SK-N-SH treated with all-trans-retinoic acid at 6 μM for 48 hours (cell line): ENCODE measurements around the gene STAT6.
A peak's percentile ranks its signal among the peaks of the same experiment; 100 is the strongest.

Source experiments
- ATAC-seq: fragments of 200-7000 bp; cut with Tn5 transposase; 3 replicates; pipeline ENCODE4 v1.9.1; 2020; ENCODE audit warnings: mild to moderate bottlenecking, moderate library complexity
- ARNTL ChIP-seq: fragments of 450-650 bp; formaldehyde crosslinking; IDR thresholded peaks from 2 replicates; pipeline ENCODE4 v1.5.0; 2020; ENCODE audit warnings: low read depth, mild to moderate bottlenecking, moderate library complexity, borderline replicate concordance
- BACH2 ChIP-seq: fragments of 250-450 bp; sonication (Bioruptor Pico); IDR thresholded peaks from 2 replicates; pipeline ENCODE4 v1.9.0; 2021; ENCODE audit warnings: mild to moderate bottlenecking, borderline replicate concordance
- CSDC2 ChIP-seq: fragments of 250-450 bp; sonication (Bioruptor Pico); IDR thresholded peaks from 2 replicates; pipeline ENCODE4 v1.5.0; 2020; ENCODE audit warnings: mild to moderate bottlenecking, moderate library complexity
- ESRRG ChIP-seq: fragments of 250-450 bp; sonication (Bioruptor Pico); IDR thresholded peaks from 2 replicates; pipeline ENCODE4 v1.6.1; 2021; ENCODE audit warnings: mild to moderate bottlenecking
- GLIS3 ChIP-seq: fragments of 250-450 bp; sonication (Bioruptor Pico); IDR thresholded peaks from 2 replicates; pipeline ENCODE4 v1.5.0; 2020; ENCODE audit warnings: mild to moderate bottlenecking, moderate library complexity
- ISL1 ChIP-seq: fragments of 250-450 bp; sonication (Bioruptor Pico); IDR thresholded peaks from 2 replicates; pipeline ENCODE4 v2.1.2; 2022; ENCODE audit warnings: mild to moderate bottlenecking, moderate library complexity
- OSR1 ChIP-seq: fragments of 250-450 bp; sonication (Bioruptor Pico); IDR thresholded peaks from 2 replicates; pipeline ENCODE4 v1.8.0; 2022; ENCODE audit warnings: moderate library complexity, mild to moderate bottlenecking, inconsistent platforms
- POU6F1 ChIP-seq: fragments of 250-450 bp; sonication (Bioruptor Pico); IDR thresholded peaks from 2 replicates; pipeline ENCODE4 v1.8.0; 2021; ENCODE audit warnings: low read depth, mild to moderate bottlenecking, moderate library complexity, borderline replicate concordance
- PPARA ChIP-seq: fragments of 250-450 bp; sonication (Bioruptor Pico); IDR thresholded peaks from 2 replicates; pipeline ENCODE4 v1.5.0; 2020; ENCODE audit warnings: mild to moderate bottlenecking, borderline replicate concordance
- RARB ChIP-seq: fragments of 250-450 bp; sonication (Bioruptor Pico); IDR thresholded peaks from 2 replicates; pipeline ENCODE4 v1.8.0; 2021; ENCODE audit warnings: mild to moderate bottlenecking, moderate library complexity
- SNAI2 ChIP-seq: fragments of 250-450 bp; sonication (Bioruptor Pico); IDR thresholded peaks from 2 replicates; pipeline ENCODE4 v1.5.0; 2020; ENCODE audit warnings: mild to moderate bottlenecking, moderate library complexity
- TCF4 ChIP-seq: fragments of 250-450 bp; sonication (Bioruptor Pico); IDR thresholded peaks from 2 replicates; pipeline ENCODE4 v1.8.0; 2021; ENCODE audit warnings: mild to moderate bottlenecking, moderate library complexity, borderline replicate concordance
- TOX ChIP-seq: fragments of 250-450 bp; sonication (Bioruptor Pico); IDR thresholded peaks from 2 replicates; pipeline ENCODE4 v1.8.0; 2021; ENCODE audit warnings: mild to moderate bottlenecking, moderate library complexity, borderline replicate concordance
- TSHZ2 ChIP-seq: fragments of 250-450 bp; sonication (Bioruptor Pico); IDR thresholded peaks from 2 replicates; pipeline ENCODE4 v1.5.0; 2020; ENCODE audit warnings: mild to moderate bottlenecking, moderate library complexity
- ZFP3 ChIP-seq: fragments of 250-450 bp; sonication (Bioruptor Pico); IDR thresholded peaks from 2 replicates; pipeline ENCODE4 v1.5.0; 2020; ENCODE audit warnings: mild to moderate bottlenecking, moderate library complexity
- ZFP30 ChIP-seq: fragments of 450-650 bp; formaldehyde crosslinking; IDR thresholded peaks from 2 replicates; pipeline ENCODE4 v1.5.0; 2022; ENCODE audit warnings: mild to moderate bottlenecking, moderate library complexity
- ZNF565 ChIP-seq: fragments of 450-650 bp; formaldehyde crosslinking; conservative IDR thresholded peaks from 2 replicates; pipeline ENCODE4 v1.5.0; 2020; ENCODE audit warnings: low read depth, mild to moderate bottlenecking, moderate library complexity
- ZNF8 ChIP-seq: fragments of 450-650 bp; formaldehyde crosslinking; IDR thresholded peaks from 2 replicates; pipeline ENCODE4 v1.5.0; 2020; ENCODE audit warnings: mild to moderate bottlenecking, moderate library complexity
- TF ChIP-seq, protein P1 (sequence below): fragments of 250-450 bp; sonication (Bioruptor Pico); IDR thresholded peaks from 2 replicates; pipeline ENCODE4 v1.8.0; 2020; ENCODE audit warnings: mild to moderate bottlenecking, moderate library complexity, borderline replicate concordance
- TF ChIP-seq, protein P2 (sequence below): fragments of 250-450 bp; sonication (Bioruptor Pico); IDR thresholded peaks from 2 replicates; pipeline ENCODE4 v1.5.1; 2020; ENCODE audit warnings: low read depth, mild to moderate bottlenecking, moderate library complexity

The STAT6 gene

DNA sequence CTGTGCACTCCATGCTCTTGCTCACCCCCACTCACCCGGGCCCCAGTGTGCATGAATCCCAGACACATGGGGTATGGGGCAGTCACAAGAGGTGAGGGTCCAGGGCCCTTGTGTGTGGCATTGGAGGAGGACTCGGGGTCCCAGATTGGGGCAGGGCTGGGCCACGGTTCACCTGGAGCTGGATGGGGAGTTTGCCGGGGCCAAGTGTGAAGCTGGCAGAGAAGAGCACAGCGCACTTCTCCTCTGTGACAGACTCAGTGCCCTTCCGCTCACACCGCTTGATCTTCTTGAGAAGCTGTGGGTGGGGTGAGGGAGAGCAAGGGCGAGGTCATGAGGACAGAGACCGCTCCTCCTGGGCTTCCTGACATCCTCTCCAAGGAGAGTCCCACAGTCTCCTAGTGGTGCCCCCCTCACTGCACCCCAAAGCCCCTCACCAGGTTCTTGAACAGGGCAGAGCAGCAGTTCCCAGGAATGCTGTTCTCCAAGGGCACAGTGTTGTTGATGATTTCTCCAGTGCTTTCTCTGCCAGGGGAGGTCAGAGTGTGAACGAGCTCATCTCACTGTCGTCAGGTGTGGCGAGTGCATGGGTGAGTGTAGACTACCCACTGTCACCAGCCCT is 6.8 kb downstream of the STAT6 start:
- ATAC-seq = no peak
- TF ChIP-seq, protein P1, sequence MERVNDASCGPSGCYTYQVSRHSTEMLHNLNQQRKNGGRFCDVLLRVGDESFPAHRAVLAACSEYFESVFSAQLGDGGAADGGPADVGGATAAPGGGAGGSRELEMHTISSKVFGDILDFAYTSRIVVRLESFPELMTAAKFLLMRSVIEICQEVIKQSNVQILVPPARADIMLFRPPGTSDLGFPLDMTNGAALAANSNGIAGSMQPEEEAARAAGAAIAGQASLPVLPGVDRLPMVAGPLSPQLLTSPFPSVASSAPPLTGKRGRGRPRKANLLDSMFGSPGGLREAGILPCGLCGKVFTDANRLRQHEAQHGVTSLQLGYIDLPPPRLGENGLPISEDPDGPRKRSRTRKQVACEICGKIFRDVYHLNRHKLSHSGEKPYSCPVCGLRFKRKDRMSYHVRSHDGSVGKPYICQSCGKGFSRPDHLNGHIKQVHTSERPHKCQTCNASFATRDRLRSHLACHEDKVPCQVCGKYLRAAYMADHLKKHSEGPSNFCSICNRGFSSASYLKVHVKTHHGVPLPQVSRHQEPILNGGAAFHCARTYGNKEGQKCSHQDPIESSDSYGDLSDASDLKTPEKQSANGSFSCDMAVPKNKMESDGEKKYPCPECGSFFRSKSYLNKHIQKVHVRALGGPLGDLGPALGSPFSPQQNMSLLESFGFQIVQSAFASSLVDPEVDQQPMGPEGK = no peak
- TF ChIP-seq OSR1 = no peak
- no peak for TF ChIP-seq ESRRG (CRISPR knock-in tag)
- no peak for TF ChIP-seq ZFP3 (CRISPR knock-in tag)
- TF ChIP-seq ISL1 (CRISPR knock-in tag) = no peak
- no peak for TF ChIP-seq SNAI2 (CRISPR knock-in tag)
- no peak for TF ChIP-seq BACH2 (CRISPR knock-in tag)
- no peak for TF ChIP-seq ZNF8
- TF ChIP-seq PPARA (CRISPR knock-in tag) = no peak
- TF ChIP-seq, all 23 proteins: peak for 0

- TF ChIP-seq SNAI2 (CRISPR knock-in tag) = no peak
- TF ChIP-seq ISL1 (CRISPR knock-in tag) = no peak
- no peak for TF ChIP-seq POU6F1 (CRISPR knock-in tag)
- no peak for TF ChIP-seq ZFP3 (CRISPR knock-in tag)
- no peak for TF ChIP-seq ESRRG (CRISPR knock-in tag)
- no peak for TF ChIP-seq GLIS3
- TF ChIP-seq, protein P1 = no peak
- no peak for TF ChIP-seq TOX (CRISPR knock-in tag)
- no peak for TF ChIP-seq ZFP30 (CRISPR knock-in tag)
- TF ChIP-seq, protein P2, sequence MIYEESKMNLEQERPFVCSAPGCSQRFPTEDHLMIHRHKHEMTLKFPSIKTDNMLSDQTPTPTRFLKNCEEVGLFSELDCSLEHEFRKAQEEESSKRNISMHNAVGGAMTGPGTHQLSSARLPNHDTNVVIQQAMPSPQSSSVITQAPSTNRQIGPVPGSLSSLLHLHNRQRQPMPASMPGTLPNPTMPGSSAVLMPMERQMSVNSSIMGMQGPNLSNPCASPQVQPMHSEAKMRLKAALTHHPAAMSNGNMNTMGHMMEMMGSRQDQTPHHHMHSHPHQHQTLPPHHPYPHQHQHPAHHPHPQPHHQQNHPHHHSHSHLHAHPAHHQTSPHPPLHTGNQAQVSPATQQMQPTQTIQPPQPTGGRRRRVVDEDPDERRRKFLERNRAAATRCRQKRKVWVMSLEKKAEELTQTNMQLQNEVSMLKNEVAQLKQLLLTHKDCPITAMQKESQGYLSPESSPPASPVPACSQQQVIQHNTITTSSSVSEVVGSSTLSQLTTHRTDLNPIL (CRISPR knock-in tag) = no peak
- no peak for TF ChIP-seq RARB (CRISPR knock-in tag)
- no peak for TF ChIP-seq PPARA (CRISPR knock-in tag)
- TF ChIP-seq, all 23 proteins: peak for 0
- ATAC-seq = no peak
Observed at GRCh38 chr12:57103856-57104255, 7.3 kb downstream of the STAT6 start.

- peak; percentile 9; the same call in 2 of the 3 replicates for ATAC-seq
- no peak for TF ChIP-seq TSHZ2 (CRISPR knock-in tag)
- TF ChIP-seq, protein P2 (CRISPR knock-in tag) = no peak
- TF ChIP-seq POU6F1 (CRISPR knock-in tag) = no peak
- TF ChIP-seq ZNF8 = no peak
- TF ChIP-seq CSDC2 (CRISPR knock-in tag) = no peak
- no peak for TF ChIP-seq TOX (CRISPR knock-in tag)
- TF ChIP-seq GLIS3 = no peak
- TF ChIP-seq TCF4 (CRISPR knock-in tag) = no peak
- no peak for TF ChIP-seq ZNF565 (CRISPR knock-in tag)
- no peak for TF ChIP-seq ARNTL
- TF ChIP-seq RARB (CRISPR knock-in tag) = no peak
- TF ChIP-seq, protein P1 = no peak
- TF ChIP-seq ZFP30 (CRISPR knock-in tag) = no peak
- TF ChIP-seq PPARA (CRISPR knock-in tag) = no peak
Observed at GRCh38 chr12:57101892-57102695, 9.1 kb downstream of the STAT6 start.
